ENCODE measurements around the gene RFTN2.
"Not testable (repeated sequence)": the region's sequence is repeated elsewhere in the genome, so short reads cannot be mapped to it uniquely, and the experiment has no call there.

Gene RFTN2, protein sequence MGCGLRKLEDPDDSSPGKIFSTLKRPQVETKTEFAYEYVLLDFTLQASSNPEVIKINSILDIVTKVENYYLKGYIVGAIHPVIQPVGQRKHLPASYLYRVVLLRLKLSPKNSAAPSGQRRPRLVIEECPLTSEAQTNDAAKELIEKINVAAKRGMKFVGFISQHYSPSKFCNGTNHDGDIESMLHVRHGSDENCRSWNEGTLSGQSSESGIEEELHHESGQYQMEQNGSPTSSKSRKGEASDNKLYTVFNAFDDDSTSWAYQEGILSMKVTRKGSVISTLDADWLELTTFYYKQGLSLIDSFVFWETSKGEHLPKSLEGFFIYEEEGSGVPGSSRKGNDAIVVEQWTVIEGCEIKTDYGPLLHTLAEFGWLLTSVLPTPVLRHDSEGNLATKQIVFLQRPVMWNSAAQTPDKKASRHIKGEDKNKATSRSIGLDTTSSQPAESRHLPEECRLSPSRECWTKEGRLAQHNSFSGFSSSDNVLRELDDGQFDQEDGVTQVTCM

DNA sequence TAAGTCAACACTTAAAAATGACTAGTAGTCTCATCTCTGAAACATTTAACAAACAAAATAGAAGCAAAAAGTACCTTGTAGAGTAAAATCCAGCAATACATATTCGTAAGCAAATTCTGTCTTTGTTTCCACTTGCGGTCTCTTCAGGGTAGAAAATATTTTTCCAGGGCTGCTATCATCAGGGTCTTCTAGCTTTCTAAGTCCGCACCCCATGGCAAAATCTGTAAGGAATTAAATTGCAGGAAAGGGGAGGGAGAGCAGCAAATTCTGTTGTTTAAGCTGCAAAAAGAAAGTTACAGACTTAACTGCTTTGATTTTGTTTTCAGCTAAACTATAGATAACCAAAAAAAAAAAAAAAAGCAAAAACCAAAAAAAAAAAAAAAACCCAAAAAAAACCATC is at the start of gene RFTN2:
Gene RFTN2, minus strand, starts transcription at position 342 of the 400 bp plus-strand sequence. Its CDS starts 129 bp downstream, at position 213.
- Histone ChIP-seq H3K9ac (no peak within 1 kb of the TSS), H3K4me3 (no peak within 1 kb of the TSS), H3K4me2 (no peak within 1 kb of the TSS), H3K27me3 (no peaks in the 10 kb centered on the region), H3K9me3 (replicated peaks in 1 of 11) (no peaks in the 10 kb centered on the region), H3K4me1 (peaks cover 0 to 10% (median 0%) of the 10 kb centered on the region in 10 experiments; a peak in 1 of 20 replicates), H4K20me1 (no peaks in the 10 kb centered on the region), H3K36me3 (no peaks in the 10 kb centered on the region), H3K27ac (no peak within 1 kb of the TSS)
- no peak for TF ChIP-seq Cebpa-rat (IDR thresholded peaks at IDR 0.05)

DNA sequence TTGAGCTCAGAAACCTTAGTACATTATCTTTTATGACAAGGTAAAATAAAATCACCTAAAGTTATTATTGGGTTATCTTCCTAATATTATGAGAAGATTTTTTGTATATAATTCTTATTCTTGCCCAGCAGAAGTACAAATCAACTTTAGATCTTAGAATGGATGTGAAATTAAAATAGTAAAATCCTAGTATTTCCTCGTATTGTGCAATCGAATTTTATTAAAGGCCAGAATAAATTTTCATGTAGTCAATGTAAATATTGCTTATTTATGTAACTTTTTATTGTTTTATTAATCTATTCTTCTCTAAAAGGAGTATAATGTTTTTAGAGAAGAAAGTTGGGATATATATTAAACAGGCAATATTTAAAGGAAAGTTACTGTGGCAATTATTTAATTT is 42.5 kb upstream of the RFTN2 start:
- Histone ChIP-seq H3K27me3 (no peaks in the 10 kb centered on the region), H4K20me1 (peaks cover 0 to 15% (median 0%) of the 10 kb centered on the region in 11 experiments; a peak in 5 of 22 replicates), H3K9me3 (replicated peaks in 1 of 11) (no peaks in the 10 kb centered on the region), H3K4me1 (no peaks in the 10 kb centered on the region), H3K27ac (no peak overlapping the region), H3K36me3 (peaks cover 0 to 14% (median 6%) of the 10 kb centered on the region in 11 experiments; a peak in 8 of 22 replicates), H3K4me3 (no peak overlapping the region), H3K4me2 (no peak overlapping the region), H3K9ac (no peak overlapping the region)
- TF ChIP-seq Cebpa-rat (IDR thresholded peaks at IDR 0.05) = no peak

DNA sequence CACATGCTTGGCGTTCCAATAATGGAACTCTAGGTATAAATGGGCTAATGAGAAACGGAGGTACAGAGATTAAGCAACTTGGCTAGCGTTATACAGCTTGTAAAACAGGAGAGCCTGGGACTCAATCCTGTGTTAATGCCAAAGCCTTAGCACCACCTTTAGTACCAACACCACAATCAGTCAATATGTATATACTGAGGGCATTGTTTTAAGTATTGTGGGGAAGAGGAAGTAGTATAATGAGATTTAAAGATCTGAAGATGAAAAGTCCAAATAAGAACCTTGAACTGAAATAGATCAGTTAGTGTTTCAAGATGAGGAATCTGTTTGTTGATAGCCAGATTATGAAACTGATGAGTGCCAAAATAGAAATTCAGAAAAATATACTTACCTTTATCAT is 37.9 kb upstream of the RFTN2 start:
- Histone ChIP-seq H3K9me3 (replicated peaks in 1 of 11) (no peaks in the 10 kb centered on the region), H4K20me1 (peaks cover 0 to 60% (median 34%) of the 10 kb centered on the region in 11 experiments; a peak in 19 of 22 replicates), H3K4me1 (peaks cover 8 to 34% (median 20%) of the 10 kb centered on the region in 10 experiments), H3K4me3 (no peak overlapping the region), H3K27ac (no peak overlapping the region), H3K36me3 (peaks cover 2 to 55% (median 35%) of the 10 kb centered on the region in 11 experiments; a peak in 21 of 22 replicates), H3K4me2 (no peak overlapping the region; a peak in 1 of 22 replicates), H3K9ac (no peak overlapping the region), H3K27me3 (no peaks in the 10 kb centered on the region)
- no peak for TF ChIP-seq Cebpa-rat (IDR thresholded peaks at IDR 0.05)

DNA sequence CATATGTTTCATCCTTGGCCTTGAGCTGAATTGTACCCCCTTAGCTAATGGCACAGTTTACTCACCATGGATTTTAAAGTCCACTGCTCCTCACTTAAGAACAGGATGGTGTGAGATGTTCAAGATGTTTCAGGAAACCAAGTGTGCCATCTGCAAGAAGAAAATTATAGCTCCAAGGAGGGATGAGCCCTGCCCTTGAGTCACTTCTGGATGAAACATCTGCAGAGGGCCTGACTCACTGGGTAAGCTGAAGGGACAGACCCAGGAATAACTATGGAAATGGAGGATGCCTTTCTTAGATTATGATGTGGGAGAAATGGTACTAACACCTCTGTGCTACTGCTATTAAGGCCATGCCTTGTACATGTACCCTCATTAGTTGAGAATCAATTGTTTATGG is 36.2 kb upstream of the RFTN2 start:
- Histone ChIP-seq H3K27me3 (no peaks in the 10 kb centered on the region), H3K4me1 (peaks cover 19 to 44% (median 30%) of the 10 kb centered on the region in 10 experiments), H3K9me3 (replicated peaks in 1 of 11) (no peaks in the 10 kb centered on the region), H3K27ac (no peak overlapping the region), H3K4me3 (no peak overlapping the region), H3K36me3 (peaks cover 2 to 57% (median 36%) of the 10 kb centered on the region in 11 experiments; a peak in 21 of 22 replicates), H3K4me2 (peak overlapping the region in 3 of 11 experiments; percentile 2 to 30 (median 11); a peak in 3 of 22 replicates), H3K9ac (no peak overlapping the region), H4K20me1 (peaks cover 0 to 77% (median 50%) of the 10 kb centered on the region in 11 experiments; a peak in 20 of 22 replicates)
- TF ChIP-seq Cebpa-rat (IDR thresholded peaks at IDR 0.05) = no peak

DNA sequence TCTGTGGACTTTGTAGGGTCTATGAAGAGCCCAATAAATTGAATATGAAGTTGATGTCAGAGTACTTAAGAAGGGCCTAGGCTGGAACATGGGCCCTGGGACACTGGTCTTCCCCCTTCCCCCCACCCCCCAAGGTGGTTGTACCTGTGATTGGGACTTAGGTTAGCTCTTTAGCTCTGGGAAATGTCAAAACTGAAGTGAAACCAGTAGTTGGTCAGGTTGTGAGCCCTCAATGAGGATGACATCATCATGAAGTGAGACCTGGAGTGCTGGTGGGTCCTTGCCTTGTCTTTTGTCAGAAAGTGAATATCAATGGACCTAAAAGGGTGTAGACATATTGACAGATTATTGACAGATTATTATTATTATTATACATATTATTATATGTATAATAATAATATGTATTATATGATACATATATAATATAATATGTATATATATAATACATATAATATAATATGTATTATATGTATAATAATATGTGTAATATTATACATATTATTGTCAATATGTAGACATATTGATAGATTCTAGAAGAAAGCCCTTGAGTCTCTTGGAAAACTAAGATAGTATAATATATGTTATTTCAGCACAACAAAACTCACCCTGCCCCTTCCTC is 35.1 kb upstream of the RFTN2 start:
- peaks cover 25 to 50% (median 35%) of the 10 kb centered on the region in 10 experiments for H3K4me1 ChIP-seq
- no peak overlapping the region for H3K4me3 ChIP-seq
- no peak overlapping the region for H3K27ac ChIP-seq
- no peak for TF ChIP-seq Cebpa-rat (IDR thresholded peaks at IDR 0.05)
- H3K36me3 ChIP-seq = peaks cover 2 to 57% (median 36%) of the 10 kb centered on the region in 11 experiments; a peak in 21 of 22 replicates
- H3K9me3 ChIP-seq (replicated peaks in 1 of 11) = no peaks in the 10 kb centered on the region
- no peaks in the 10 kb centered on the region for H3K27me3 ChIP-seq
- H3K9ac ChIP-seq = no peak overlapping the region
- H4K20me1 ChIP-seq = peaks cover 0 to 88% (median 58%) of the 10 kb centered on the region in 11 experiments; a peak in 20 of 22 replicates
- H3K4me2 ChIP-seq = peak overlapping the region in 7 of 11 experiments; percentile 1 to 96 (median 29); a peak in 9 of 22 replicates

DNA sequence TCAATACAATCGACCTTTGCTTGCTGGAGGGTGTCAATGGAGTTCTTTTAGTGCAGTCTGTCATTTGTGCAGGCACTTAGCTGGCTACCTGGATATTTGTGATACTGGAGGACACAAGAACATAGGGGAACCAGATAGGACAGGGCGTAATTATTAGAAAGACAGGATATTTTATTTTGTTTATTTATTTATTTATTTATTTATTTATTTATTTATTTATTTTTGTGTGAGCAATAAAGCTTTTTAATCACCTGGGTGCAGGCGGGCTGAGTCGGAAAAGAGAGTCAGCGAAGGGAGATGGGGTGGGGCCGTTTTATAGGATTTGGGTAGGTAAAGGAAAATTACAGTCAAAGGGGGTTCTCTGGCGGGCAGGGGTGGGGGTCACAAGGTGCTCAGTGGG is 33.8 kb upstream of the RFTN2 start:
- not testable (repeated sequence) for H3K9me3 ChIP-seq (replicated peaks in 1 of 11); H3K27me3 ChIP-seq; H3K27ac ChIP-seq
- Histone ChIP-seq H4K20me1 (peaks cover 0 to 83% (median 60%) of the 10 kb centered on the region in 11 experiments; a peak in 20 of 22 replicates), H3K4me3 (peak overlapping the region in 7 of 10 experiments; percentile 28 to 97 (median 59); a peak in 7 of 20 replicates), H3K4me1 (peaks cover 30 to 55% (median 36%) of the 10 kb centered on the region in 10 experiments), H3K36me3 (peaks cover 2 to 49% (median 30%) of the 10 kb centered on the region in 11 experiments; a peak in 20 of 22 replicates), H3K4me2 (peak overlapping the region; percentile 62 to 98 (median 92); a peak in 21 of 22 replicates), H3K9ac (peak overlapping the region in 4 of 11 experiments; percentile 6 to 45 (median 42); a peak in 3 of 22 replicates)

DNA sequence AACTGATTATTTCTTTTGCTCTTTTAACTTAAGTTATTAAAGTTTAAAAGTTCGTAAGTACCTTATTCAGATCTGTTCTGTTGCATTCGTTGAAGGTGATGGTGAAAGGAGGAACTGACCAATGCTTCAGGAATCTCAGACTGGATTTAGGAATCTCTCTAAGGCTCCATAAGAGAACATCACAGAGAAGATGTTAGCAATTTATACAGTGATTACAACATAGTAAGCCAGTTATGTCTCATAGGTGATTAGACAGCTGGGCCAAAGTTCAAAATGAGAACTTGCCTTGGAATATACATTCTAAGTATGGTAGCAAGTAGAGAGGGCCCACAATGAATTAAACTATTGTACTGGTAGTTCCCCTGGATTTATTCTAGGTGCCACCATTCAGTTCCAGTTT is 32.9 kb upstream of the RFTN2 start:
- peak overlapping the region; percentile 62 to 98 (median 92) for H3K4me2 ChIP-seq
- no peaks in the 10 kb centered on the region for H3K27me3 ChIP-seq
- no peaks in the 10 kb centered on the region for H3K9me3 ChIP-seq (replicated peaks in 1 of 11)
- H4K20me1 ChIP-seq = peaks cover 0 to 79% (median 60%) of the 10 kb centered on the region in 11 experiments; a peak in 20 of 22 replicates
- H3K9ac ChIP-seq = peak overlapping the region in 10 of 11 experiments; percentile 6 to 45 (median 31); a peak in 8 of 22 replicates
- H3K36me3 ChIP-seq = peaks cover 2 to 47% (median 30%) of the 10 kb centered on the region in 11 experiments; a peak in 20 of 22 replicates
- TF ChIP-seq Cebpa-rat (IDR thresholded peaks at IDR 0.05) = no peak
- H3K4me3 ChIP-seq = peak overlapping the region in 8 of 10 experiments; percentile 28 to 97 (median 76); a peak in 13 of 20 replicates
- no peak overlapping the region for H3K27ac ChIP-seq
- peaks cover 32 to 57% (median 38%) of the 10 kb centered on the region in 10 experiments for H3K4me1 ChIP-seq

DNA sequence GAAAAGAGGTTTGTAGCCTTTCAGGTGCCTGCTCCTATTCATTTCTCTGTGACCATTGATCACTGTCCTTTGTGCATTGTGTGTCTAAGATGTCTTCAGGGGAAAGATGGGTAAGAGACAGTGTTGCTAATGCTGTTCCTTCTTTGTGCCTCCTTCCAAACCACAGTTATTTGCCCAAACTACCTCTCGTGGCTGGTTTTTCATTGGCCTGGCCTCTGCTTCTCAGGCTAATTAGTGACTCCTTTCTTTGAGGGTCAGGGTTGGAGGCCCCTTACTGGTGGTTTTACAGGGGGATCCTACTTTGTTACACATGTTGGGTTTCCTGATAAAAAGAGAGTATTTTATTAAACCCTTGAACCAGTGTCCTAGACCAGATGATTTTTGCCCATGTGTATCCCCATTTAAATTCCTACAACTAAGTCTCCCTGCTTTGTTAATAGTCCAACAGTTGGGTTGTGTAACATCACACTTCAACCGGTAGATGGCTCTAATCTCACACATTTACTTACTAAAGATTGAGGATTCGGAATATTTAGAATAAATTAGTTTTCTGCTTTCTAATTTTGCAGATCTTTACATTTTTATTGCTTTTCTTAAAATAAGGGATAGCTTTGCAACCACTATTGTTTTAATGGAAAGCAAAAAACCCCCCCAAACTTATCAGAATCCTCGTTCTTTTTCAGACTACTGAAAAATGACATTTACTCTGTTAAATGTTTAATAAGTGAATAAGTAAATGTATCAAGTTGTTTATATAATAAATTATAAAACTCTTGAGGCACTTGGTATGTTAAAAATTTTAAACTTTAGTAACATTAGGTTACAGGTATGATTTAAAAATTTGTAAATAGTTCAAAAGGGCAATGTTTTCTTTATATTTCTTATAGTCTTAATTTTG is 32.2 kb upstream of the RFTN2 start:
- peaks cover 2 to 39% (median 30%) of the 10 kb centered on the region in 11 experiments; a peak in 20 of 22 replicates for H3K36me3 ChIP-seq
- H3K4me1 ChIP-seq = peaks cover 32 to 57% (median 38%) of the 10 kb centered on the region in 10 experiments
- no peaks in the 10 kb centered on the region for H3K9me3 ChIP-seq (replicated peaks in 1 of 11)
- H3K27me3 ChIP-seq = no peaks in the 10 kb centered on the region
- TF ChIP-seq Cebpa-rat (IDR thresholded peaks at IDR 0.05) = no peak
- peak overlapping the region in 3 of 11 experiments; percentile 6 to 84 (median 26); a peak in 4 of 22 replicates for H3K27ac ChIP-seq
- peak overlapping the region; percentile 81 to 92 (median 85) for H3K9ac ChIP-seq
- H3K4me2 ChIP-seq = peak overlapping the region; percentile 92 to 99 (median 97)
- H4K20me1 ChIP-seq = peaks cover 0 to 72% (median 60%) of the 10 kb centered on the region in 11 experiments; a peak in 20 of 22 replicates
- peak overlapping the region; percentile 71 to 98 (median 96) for H3K4me3 ChIP-seq
